MCF 10A (cell line): Measurements from ENCODE around the gene STARD8. TPM values are rescaled to one million over a fixed set of nuclear protein-coding genes. Genes with fewer than 3 reads are reported as not detected.
"Not testable (repeated sequence)": the region's sequence is repeated elsewhere in the genome, so short reads cannot be mapped to it uniquely, and the experiment has no call there.

Experiments
- BruUV-seq: library from RNA; stranded (reverse); fragments of 400-500 nt; replicated peaks from 2 replicates; lab custom pipeline; 2021; lab: Mats Ljungman, UMichigan
- CTCF ChIA-PET: fragments of 300-600 bp; sonication (Branson Sonifier 250); formaldehyde crosslinking; extraction: SDS; loops from one replicate; lab custom pipeline; 2021; ENCODE audit warnings: antibody characterized with exemption, inconsistent platforms; lab: Yijun Ruan, JAX
- POLR2A ChIA-PET: fragments of 300-600, 350-650 bp; sonication (Branson Sonifier 250); formaldehyde crosslinking; extraction: SDS; loops from one replicate; lab custom pipeline; 2020; ENCODE audit warnings: antibody characterized with exemption, inconsistent platforms; lab: Yijun Ruan, JAX
- DNase-seq: peaks from one replicate; pipeline ENCODE4 v3.0.0-alpha.2; 2018; ENCODE audit not compliant: unreplicated experiment
- H3K27ac Mint-ChIP-seq: one replicate; pipeline ENCODE4 v1.8.0; 2022; ENCODE audit warnings: mild to moderate bottlenecking, low read depth, mixed read lengths; ENCODE audit not compliant: unreplicated experiment
- H3K27me3 Mint-ChIP-seq: one replicate; pipeline ENCODE4 v1.8.0; 2022; ENCODE audit warnings: mixed read lengths; ENCODE audit not compliant: insufficient read depth, unreplicated experiment
- H3K36me3 Mint-ChIP-seq: one replicate; pipeline ENCODE4 v1.8.0; 2022; ENCODE audit warnings: mild to moderate bottlenecking, moderate library complexity, mixed read lengths; ENCODE audit not compliant: insufficient read depth, unreplicated experiment
- H3K4me1 Mint-ChIP-seq: one replicate; pipeline ENCODE4 v1.8.0; 2022; ENCODE audit warnings: mixed read lengths; ENCODE audit not compliant: insufficient read depth, unreplicated experiment
- H3K4me3 Mint-ChIP-seq: one replicate; pipeline ENCODE4 v1.8.0; 2022; ENCODE audit warnings: mild to moderate bottlenecking, moderate library complexity, mixed read lengths; ENCODE audit not compliant: unreplicated experiment
- H3K9me3 Mint-ChIP-seq: one replicate; pipeline ENCODE4 v1.8.0; 2022; ENCODE audit warnings: mixed read lengths; ENCODE audit not compliant: unreplicated experiment
- intact Hi-C: fragments of 100-400 bp; cut with micrococcal nuclease; formaldehyde crosslinking; loops from 2 replicates; pipeline ENCODE4 v1.14.1; 2022
- total RNA-seq: library from RNA; stranded (reverse); gene quantifications from 2 replicates; pipeline ENCODE4 v1.2.3, GENCODE V29; 2022
- TF ChIP-seq, protein P1 (sequence below): fragments of 200-600 bp; IDR thresholded peaks from one replicate; pipeline ENCODE4 v1.8.0; 2022; ENCODE audit warnings: antibody characterized with exemption, mild to moderate bottlenecking; ENCODE audit not compliant: unreplicated experiment

STARD8 gene
- total RNA-seq, 1 experiment from 2014 or later: 1.0 TPM

DNA sequence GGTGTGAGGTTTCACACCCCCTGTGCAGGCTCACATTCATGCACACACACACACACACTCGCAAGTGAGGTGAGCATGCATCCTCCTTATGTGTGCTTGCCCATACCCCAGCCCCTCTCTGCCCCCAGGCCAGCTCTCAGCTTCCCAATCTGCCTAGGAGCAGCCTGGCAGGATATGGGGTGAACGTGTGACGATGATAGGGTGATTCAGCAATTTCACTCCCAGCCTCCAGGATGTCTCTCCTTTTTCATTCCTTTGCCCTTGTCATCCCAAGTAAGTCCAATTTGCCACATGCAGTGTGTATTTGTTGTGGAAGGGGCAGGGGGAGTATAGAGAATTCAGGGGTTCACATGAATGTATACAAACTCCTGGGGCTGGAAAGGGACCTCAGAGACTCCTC lies 7.2 kb downstream of the STARD8 start:
- ChIA-PET POLR2A (no interaction called here), CTCF (no interaction called here)
- BruUV-seq: no TSS peak
- no peak overlapping the region for H3K27ac Mint-ChIP-seq
- H3K4me3 Mint-ChIP-seq: no peak overlapping the region
- TF ChIP-seq, protein P1, sequence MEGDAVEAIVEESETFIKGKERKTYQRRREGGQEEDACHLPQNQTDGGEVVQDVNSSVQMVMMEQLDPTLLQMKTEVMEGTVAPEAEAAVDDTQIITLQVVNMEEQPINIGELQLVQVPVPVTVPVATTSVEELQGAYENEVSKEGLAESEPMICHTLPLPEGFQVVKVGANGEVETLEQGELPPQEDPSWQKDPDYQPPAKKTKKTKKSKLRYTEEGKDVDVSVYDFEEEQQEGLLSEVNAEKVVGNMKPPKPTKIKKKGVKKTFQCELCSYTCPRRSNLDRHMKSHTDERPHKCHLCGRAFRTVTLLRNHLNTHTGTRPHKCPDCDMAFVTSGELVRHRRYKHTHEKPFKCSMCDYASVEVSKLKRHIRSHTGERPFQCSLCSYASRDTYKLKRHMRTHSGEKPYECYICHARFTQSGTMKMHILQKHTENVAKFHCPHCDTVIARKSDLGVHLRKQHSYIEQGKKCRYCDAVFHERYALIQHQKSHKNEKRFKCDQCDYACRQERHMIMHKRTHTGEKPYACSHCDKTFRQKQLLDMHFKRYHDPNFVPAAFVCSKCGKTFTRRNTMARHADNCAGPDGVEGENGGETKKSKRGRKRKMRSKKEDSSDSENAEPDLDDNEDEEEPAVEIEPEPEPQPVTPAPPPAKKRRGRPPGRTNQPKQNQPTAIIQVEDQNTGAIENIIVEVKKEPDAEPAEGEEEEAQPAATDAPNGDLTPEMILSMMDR: no peak
- no peak for DNase-seq
- H3K36me3 Mint-ChIP-seq: no peaks in the 10 kb centered on the region
- H3K9me3 Mint-ChIP-seq: no peaks in the 10 kb centered on the region
- intact Hi-C loops: no loop called here
- no peaks in the 10 kb centered on the region for H3K4me1 Mint-ChIP-seq
- H3K27me3 Mint-ChIP-seq: peaks cover 18% of the 10 kb centered on the region

DNA sequence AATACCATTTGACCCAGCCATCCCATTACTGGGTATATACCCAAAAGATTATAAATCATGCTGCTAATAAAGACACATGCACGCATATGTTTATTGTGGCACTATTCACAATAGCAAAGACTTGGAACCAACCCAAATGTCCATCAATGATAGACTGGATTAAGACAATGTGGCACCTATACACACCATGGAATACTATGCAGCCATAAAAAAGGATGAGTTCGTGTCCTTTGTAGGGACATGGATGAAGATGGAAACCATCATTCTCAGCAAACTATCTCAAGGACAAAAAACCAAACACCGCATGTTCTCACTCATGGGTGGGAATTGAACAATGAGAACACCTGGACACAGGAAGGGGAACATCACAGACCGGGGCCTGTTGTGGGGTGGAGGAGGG lies 9.0 kb downstream of the STARD8 start:
- H3K27me3 Mint-ChIP-seq: peaks cover 23% of the 10 kb centered on the region
- H3K9me3 Mint-ChIP-seq, DNase-seq, H3K4me3 Mint-ChIP-seq, H3K36me3 Mint-ChIP-seq, intact Hi-C loops, POLR2A ChIA-PET, CTCF ChIA-PET, H3K27ac Mint-ChIP-seq, H3K4me1 Mint-ChIP-seq, BruUV-seq: not testable (repeated sequence)

DNA sequence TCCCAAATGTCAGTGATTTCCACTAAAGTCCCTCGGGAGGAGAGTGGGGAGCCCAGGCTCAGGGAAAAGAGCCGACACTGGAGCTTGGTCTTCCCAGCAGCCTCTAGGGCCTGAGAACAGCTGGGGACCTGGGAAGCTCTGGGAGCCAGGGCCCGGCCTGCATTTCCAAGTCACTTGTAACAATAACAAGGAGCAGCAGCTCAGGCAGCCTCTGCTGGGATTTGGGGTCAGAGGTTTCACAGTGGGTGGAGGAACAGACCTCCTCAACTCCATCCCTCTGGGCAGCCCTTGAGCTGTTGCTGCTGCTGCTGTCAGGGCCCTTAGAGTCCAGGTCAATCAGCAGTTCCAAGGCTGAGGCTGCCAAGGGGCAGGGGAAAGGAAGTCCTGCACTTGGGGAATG lies 11.1 kb downstream of the STARD8 start:
- H3K27me3 Mint-ChIP-seq: peaks cover 44% of the 10 kb centered on the region
- H3K4me1 Mint-ChIP-seq: no peaks in the 10 kb centered on the region
- H3K27ac Mint-ChIP-seq: no peak overlapping the region
- H3K4me3 Mint-ChIP-seq: no peak overlapping the region
- TF ChIP-seq, protein P1: no peak
- BruUV-seq: no TSS peak
- DNase-seq: no peak
- H3K9me3 Mint-ChIP-seq: no peaks in the 10 kb centered on the region
- ChIA-PET CTCF (interaction anchor here (0.7 kb wide), 1 partner anchor 610 kb away, joined by 3 read pairs; no protein-coding TSS in a partner anchor), POLR2A (no interaction called here)
- no peaks in the 10 kb centered on the region for H3K36me3 Mint-ChIP-seq
- intact Hi-C loops: no loop called here

DNA sequence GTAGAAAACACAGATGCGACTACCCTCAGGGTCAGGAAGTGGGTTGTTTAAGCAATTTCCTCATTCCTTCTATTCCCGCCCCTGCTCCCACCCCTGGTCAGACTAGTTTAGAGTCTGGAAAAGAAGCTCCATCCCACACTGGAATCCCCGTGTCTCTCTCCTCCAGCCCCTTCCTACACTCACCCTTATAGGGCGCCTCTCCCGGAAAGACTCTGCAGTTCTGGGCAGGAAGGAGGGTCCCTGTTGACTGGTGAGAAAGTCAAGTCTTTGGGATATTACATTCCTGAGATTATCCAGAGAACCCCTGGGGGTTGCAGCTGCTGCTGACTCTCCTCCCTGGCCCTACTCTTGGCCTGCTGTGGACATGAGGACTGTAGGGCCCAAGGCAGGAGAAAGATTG lies 11.9 kb downstream of the STARD8 start:
- intact Hi-C loops: no loop called here
- H3K9me3 Mint-ChIP-seq: no peaks in the 10 kb centered on the region
- no peaks in the 10 kb centered on the region for H3K4me1 Mint-ChIP-seq
- ChIA-PET CTCF (interaction anchor here (0.6 kb wide), 1 partner anchor 39 kb away, joined by 3 read pairs; no protein-coding TSS in a partner anchor), POLR2A (no interaction called here)
- H3K4me3 Mint-ChIP-seq: no peak overlapping the region
- BruUV-seq: no TSS peak
- H3K27ac Mint-ChIP-seq: no peak overlapping the region
- DNase-seq: no peak
- H3K27me3 Mint-ChIP-seq: peaks cover 52% of the 10 kb centered on the region
- TF ChIP-seq, protein P1: no peak
- H3K36me3 Mint-ChIP-seq: no peaks in the 10 kb centered on the region

DNA sequence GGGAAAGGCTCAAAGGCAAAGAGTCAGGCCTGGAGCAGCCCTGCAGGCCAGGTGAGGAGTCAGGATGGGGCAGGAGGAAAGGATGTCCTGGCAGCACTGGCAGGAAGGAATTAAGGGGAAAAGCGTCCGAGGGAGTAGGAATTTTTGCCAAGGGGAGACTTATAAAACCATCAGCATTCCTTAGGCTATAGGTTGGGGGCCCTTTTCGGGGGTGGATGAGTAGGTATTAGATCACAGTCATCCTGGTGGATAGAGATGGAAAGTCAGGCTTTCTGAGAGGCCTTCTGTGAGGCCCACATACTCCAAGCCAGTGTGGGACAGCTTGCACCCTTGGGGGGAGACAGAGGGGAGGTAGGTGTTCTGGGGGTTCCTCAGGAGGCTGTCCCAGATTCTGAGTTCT lies 12.3 kb downstream of the STARD8 start:
- ChIA-PET CTCF (interaction anchor here (0.6 kb wide), 1 partner anchor 38 kb away, joined by 3 read pairs; no protein-coding TSS in a partner anchor), POLR2A (no interaction called here)
- Mint-ChIP-seq H3K27ac (no peak overlapping the region), H3K9me3 (no peaks in the 10 kb centered on the region), H3K27me3 (peaks cover 56% of the 10 kb centered on the region), H3K4me1 (no peaks in the 10 kb centered on the region), H3K4me3 (no peak overlapping the region), H3K36me3 (no peaks in the 10 kb centered on the region)
- TF ChIP-seq, protein P1: no peak
- BruUV-seq: no TSS peak
- no peak for DNase-seq
- intact Hi-C loops: no loop called here
